K562 (cell line): ENCODE measurements around the gene SECISBP2. TPM values are rescaled to one million over a fixed set of nuclear protein-coding genes. Genes with fewer than 3 reads are reported as not detected.

ENCODE experiments used
- ATAC-seq: fragments of 200-7000 bp; cut with Tn5 transposase; 3 replicates; pipeline ENCODE4 v1.9.1; 2020; ENCODE audit warnings: moderate library complexity
- Bru-seq: library from RNA; stranded (reverse); fragments of 400-500 nt; gene quantifications from one replicate; lab custom pipeline; 2021; lab: Mats Ljungman, UMichigan
- BruChase-seq, 2 experiments: library from RNA; stranded (reverse); fragments of 400-500 nt; gene quantifications; one replicate each; lab custom pipeline; 2021; lab: Mats Ljungman, UMichigan
- BruUV-seq: library from RNA; stranded (reverse); fragments of 400-500 nt; replicated peaks from 2 replicates; lab custom pipeline; 2021; lab: Mats Ljungman, UMichigan
- CTCF ChIA-PET: fragments of 300-600 bp; formaldehyde crosslinking; extraction: SDS; loops from one replicate; lab custom pipeline; 2021; ENCODE audit warnings: low intra/inter-chr PET ratio; lab: Yijun Ruan, JAX
- POLR2A ChIA-PET: fragments of 300-600, 350-650 bp; sonication (Branson Sonifier 250); formaldehyde crosslinking; extraction: SDS; loops from one replicate; lab custom pipeline; 2021; ENCODE audit warnings: antibody characterized with exemption, inconsistent platforms; lab: Yijun Ruan, JAX
- DNase-seq, 4 experiments: peaks; one replicate each; pipeline versions ENCODE4 v3.0.0 to v3.0.0-alpha.2; 2011 to 2018; ENCODE audit warnings: low spot score in 3 of 4, mixed read lengths in 3 of 4; ENCODE audit errors: extremely low read depth in 1 of 4
- FAIRE-seq: peaks from 2 replicates; lab custom pipeline; 2011; peaks lifted over from hg19 to GRCh38; lab: Jason Lieb, UNC
- H2AFZ ChIP-seq: 2 replicates; pipeline ENCODE4 v1.6.0; 2011; ENCODE audit warnings: low read depth, low read length, control low read depth, inconsistent platforms
- H3K27ac ChIP-seq: fragments of 200-600 bp; 3 replicates; pipeline ENCODE4 v1.8.0; 2011; ENCODE audit warnings: low read depth, mild to moderate bottlenecking, control low read depth, inconsistent platforms, low read length, moderate library complexity, mixed read lengths; ENCODE audit errors: extremely low read depth
- H3K27me3 ChIP-seq, 2 experiments: fragments of 300-600 bp in 1 of 2; 2 replicates in 1 of 2; 3 replicates in 1 of 2; pipeline versions ENCODE4 v1.6.0 to v1.8.0; 2011; ENCODE audit warnings: inconsistent platforms in 2 of 2, low read length in 2 of 2, mild to moderate bottlenecking in 1 of 2, mixed read lengths in 1 of 2, moderate library complexity in 1 of 2; ENCODE audit not compliant: control insufficient read depth in 2 of 2, insufficient read depth in 2 of 2
- H3K36me3 ChIP-seq: fragments of 300-600 bp; 3 replicates; pipeline ENCODE4 v1.8.0; 2011; ENCODE audit warnings: mild to moderate bottlenecking, low read length, inconsistent platforms; ENCODE audit not compliant: control insufficient read depth, insufficient read depth
- H3K4me1 ChIP-seq, 2 experiments: fragments of 200-600 bp in 1 of 2; replicated peaks in 1 of 2; 2 replicates in 1 of 2; 3 replicates in 1 of 2; pipeline versions ENCODE4 v1.5.1 to v1.8.0; 2011; ENCODE audit warnings: inconsistent platforms in 2 of 2, low read length in 2 of 2, mild to moderate bottlenecking in 1 of 2, mixed read lengths in 1 of 2, moderate library complexity in 1 of 2; ENCODE audit not compliant: control insufficient read depth in 2 of 2, insufficient read depth in 2 of 2
- H3K4me2 ChIP-seq: 2 replicates; pipeline ENCODE4 v1.6.1; 2011; ENCODE audit warnings: low read length, control low read depth, inconsistent platforms, mixed read lengths; ENCODE audit not compliant: insufficient read depth
- H3K4me3 ChIP-seq: fragments of 200-600 bp; sonication (generic), shearing (Covaris generic); 2 replicates; pipeline ENCODE4 v1.5.1; 2016; ENCODE audit warnings: control low read depth, inconsistent platforms
- H3K79me2 ChIP-seq: fragments of 200-600 bp; 3 replicates; pipeline ENCODE4 v1.8.0; 2011; ENCODE audit warnings: low read length, inconsistent platforms; ENCODE audit not compliant: control insufficient read depth, insufficient read depth
- H3K9ac ChIP-seq, 2 experiments: 2 replicates each; pipeline versions ENCODE4 v1.6.0 to v1.6.1; 2011; ENCODE audit warnings: low read depth in 2 of 2, low read length in 2 of 2, control low read depth in 1 of 2, inconsistent platforms in 1 of 2, mild to moderate bottlenecking in 1 of 2, mixed read lengths in 1 of 2; ENCODE audit not compliant: insufficient read depth in 1 of 2
- H3K9me1 ChIP-seq: one replicate; pipeline ENCODE4 v1.6.0; 2011; ENCODE audit warnings: inconsistent platforms, mild to moderate bottlenecking, low read length, moderate library complexity; ENCODE audit not compliant: control insufficient read depth, insufficient read depth
- H3K9me3 ChIP-seq: replicated peaks from 2 replicates; pipeline ENCODE4 v1.5.1; 2011; ENCODE audit warnings: low read depth, low read length, inconsistent platforms; ENCODE audit not compliant: control insufficient read depth, insufficient read depth
- H4K20me1 ChIP-seq: replicated peaks from 2 replicates; pipeline ENCODE4 v1.6.1; 2011; ENCODE audit warnings: low read length, inconsistent platforms, mixed read lengths; ENCODE audit not compliant: control insufficient read depth, insufficient read depth
- CHD4 ChIP-seq: fragments of 200-600 bp; sonication (generic); IDR thresholded peaks from 3 replicates; pipeline ENCODE4 v1.6.1; 2012; ENCODE audit warnings: low read depth, mild to moderate bottlenecking, mixed read lengths, low read length, inconsistent platforms; ENCODE audit not compliant: insufficient read depth, insufficient replicate concordance, poor library complexity, severe bottlenecking
- JUN ChIP-seq, 2 experiments: sonication (generic) in 1 of 2; formaldehyde crosslinking in 1 of 2; IDR thresholded peaks; 2 replicates each; pipeline versions ENCODE4 v1.6.1 to v1.8.0; 2012 to 2022; ENCODE audit warnings: borderline replicate concordance in 2 of 2, mild to moderate bottlenecking in 2 of 2, improper control_type of control experiment in 1 of 2, low read depth in 1 of 2, low read length in 1 of 2, missing genetic modification reagents in 1 of 2
- MED1 ChIP-seq: sonication (generic); formaldehyde crosslinking; IDR thresholded peaks from 2 replicates; pipeline ENCODE4 v1.8.1; 2023; ENCODE audit warnings: missing genetic modification reagents, borderline replicate concordance
- MLX ChIP-seq, 2 experiments: fragments of 450-650 bp in 1 of 2; sonication (generic) in 1 of 2; formaldehyde crosslinking; conservative IDR thresholded peaks; 2 replicates each; pipeline versions ENCODE4 v1.4.0 to v1.8.1; 2020 to 2022; ENCODE audit warnings: mild to moderate bottlenecking in 1 of 2, missing genetic modification reagents in 1 of 2
- NCOA2 ChIP-seq, 2 experiments: fragments of 450-650 bp; IDR thresholded peaks; 2 replicates each; pipeline ENCODE4 v1.6.1; 2018; ENCODE audit warnings: mild to moderate bottlenecking in 2 of 2, moderate library complexity in 1 of 2; ENCODE audit not compliant: partially characterized antibody in 2 of 2
- NFYB ChIP-seq: IDR thresholded peaks from 2 replicates; pipeline ENCODE4 v1.6.1; 2011; ENCODE audit warnings: mild to moderate bottlenecking, moderate library complexity; ENCODE audit not compliant: insufficient read length; ENCODE audit errors: extremely low read depth
- SOX6 ChIP-seq: fragments of 450-650 bp; IDR thresholded peaks from 2 replicates; pipeline ENCODE4 v1.6.1; 2014; ENCODE audit warnings: mild to moderate bottlenecking
- SREBF1 ChIP-seq: fragments of 150-350 bp; IDR thresholded peaks from 2 replicates; pipeline ENCODE4 v1.6.1; 2014; ENCODE audit warnings: antibody characterized with exemption, low read depth, low read length, borderline replicate concordance
- ZBTB2 ChIP-seq: fragments of 450-650 bp; IDR thresholded peaks from 2 replicates; pipeline ENCODE4 v1.6.1; 2016; ENCODE audit warnings: antibody characterized with exemption
- ZNF146 ChIP-seq: IDR thresholded peaks from one replicate; pipeline ENCODE4 v1.6.1; 2018; ENCODE audit warnings: missing compliant biosample characterization; ENCODE audit not compliant: unreplicated experiment
- WGBS: fragments of 100-300 bp; shearing (Covaris generic); methylation state at CpG from one replicate; pipeline ENCODE4 v1.1.6; 2016; ENCODE audit warnings: low coverage, mixed read lengths; ENCODE audit not compliant: insufficient coverage; ENCODE audit errors: missing lambda C conversion rate; 5-methylcytosine and 5-hydroxymethylcytosine counted together
- in situ Hi-C: fragments of 300-500 bp; cut with MboI; formaldehyde crosslinking; loops from 4 replicates; pipeline ENCODE4 v1.15.0; 2018; ENCODE audit warnings: inconsistent platforms, mixed read lengths
- intact Hi-C: fragments of 100-400 bp; cut with micrococcal nuclease; formaldehyde crosslinking; loops from 2 replicates; pipeline ENCODE4 v1.14.2; 2022
- long read RNA-seq, 3 experiments: library from polyadenylated mRNA in 2 of 3; library from RNA in 1 of 3; unstranded in 2 of 3; stranded (forward) in 1 of 3; transcript quantifications; one replicate each; pipeline ENCODE4 v2.0.0, GENCODE V29; 2019 to 2022
- polyA minus RNA-seq, 3 experiments: library from RNA; depleted of rRNA, polyadenylated mRNA; stranded (reverse); fragments of >200 nt; gene quantifications; 2 replicates each; pipeline ENCODE4 v1.2.3, GENCODE V29; 2011
- polyA plus RNA-seq, 8 experiments: library from polyadenylated mRNA; depleted of rRNA in 4 of 8; stranded (reverse) in 5 of 8; unstranded in 3 of 8; fragments of >200 nt; fragmentation: Nextera tagmentation in 2 of 8; fragmentation: Illumina TruSeq in 1 of 8; extraction: Ambion mirVana in 2 of 8; extraction: Trizol in 1 of 8; gene quantifications; 2 replicates each; pipeline versions ENCODE4 v1.2.1 to v1.2.3, GENCODE V29; 2011 to 2014; ENCODE audit warnings: inconsistent platforms in 1 of 8, missing spikeins in 1 of 8
- total RNA-seq, 7 experiments: library from RNA; depleted of rRNA in 6 of 7; stranded (reverse); fragments of >200 nt in 6 of 7; fragmentation: Illumina TruSeq in 2 of 7; extraction: Trizol in 2 of 7; gene quantifications; 2 replicates each; pipeline versions ENCODE4 v1.2.1 to v1.2.3, GENCODE V29; 2011 to 2021; ENCODE audit warnings: low replicate concordance in 1 of 7

Gene SECISBP2
- total RNA-seq (2011; cell fraction: chromatin; rRNA removed; ENCODE audit: low replicate concordance): 54.0 and 118 TPM in 2 replicates
- 25.5 and 35.9 TPM in 2 replicates for total RNA-seq (2011; cell fraction: nucleolus; rRNA removed)
- 63.3 and 77.9 TPM in 2 replicates for total RNA-seq (2011; cell fraction: nucleoplasm; rRNA removed)
- total RNA-seq (2014; rRNA removed): 20.1 and 20.6 TPM in 2 replicates
- 27.7 and 30.6 TPM in 2 replicates for total RNA-seq (2014; rRNA removed; fragmentation: Illumina TruSeq; extraction: Trizol)
- total RNA-seq (2015; rRNA removed; fragmentation: Illumina TruSeq; extraction: Trizol): 25.6 and 26.1 TPM in 2 replicates
- 23.9 and 25.0 TPM in 2 replicates for total RNA-seq (2021)
- polyA plus RNA-seq (2011; rRNA removed): 39.7 and 41.6 TPM in 2 replicates
- polyA plus RNA-seq (2011; cell fraction: cytosol; rRNA removed): 15.8 and 21.9 TPM in 2 replicates
- polyA plus RNA-seq (2011; cell fraction: nucleus; rRNA removed): 56.1 and 71.8 TPM in 2 replicates
- polyA plus RNA-seq (2012): 16.4 and 25.8 TPM in 2 replicates
- polyA plus RNA-seq (2014; fragmentation: Illumina TruSeq; extraction: Trizol): 30.8 and 36.0 TPM in 2 replicates
- 1 to 10 TPM; 3.2 to 3.9 TPM for polyA plus RNA-seq (2014; fragmentation: Nextera tagmentation; extraction: Ambion mirVana)
- 26.6 and 31.0 TPM in 2 replicates for polyA plus RNA-seq (2014; rRNA removed)
- 24.6 and 30.1 TPM in 2 replicates for polyA minus RNA-seq (2011; rRNA and poly(A)+ RNA removed)
- 9.4 and 14.0 TPM in 2 replicates for polyA minus RNA-seq (2011; cell fraction: cytosol; rRNA and poly(A)+ RNA removed)
- polyA minus RNA-seq (2011; cell fraction: nucleus; rRNA and poly(A)+ RNA removed): 23.8 and 38.4 TPM in 2 replicates
- Bru-seq, nascent RNA: percentile 83 among the genes with signal in this experiment
- BruChase-seq, experiment 1, labeled RNA remaining after a 2-hour chase: percentile 90 among the genes with signal in this experiment
- BruChase-seq, experiment 2, labeled RNA remaining after a 6-hour chase: percentile 87 among the genes with signal in this experiment
- long read RNA-seq, experiment 1, partial matches to known transcripts: 35 of 67 reads
- long read RNA-seq, experiment 1, other reads (novel, unspliced or antisense): 26 of 67 reads
- long read RNA-seq, experiment 2, partial matches to known transcripts: 4 of 21 reads
- long read RNA-seq, experiment 2, other reads (novel, unspliced or antisense): 12 of 21 reads
- long read RNA-seq, experiment 3, partial matches to known transcripts: 13 of 24 reads
- long read RNA-seq, experiment 3, other reads (novel, unspliced or antisense): 10 of 24 reads

GRCh38 chr9:89318123-89319014 lies at the start of gene SECISBP2:
SECISBP2 (plus strand) TSS chr9:89318500; CDS start chr9:89318577, 77 bp downstream.
- in situ Hi-C loops (no loop called here), intact Hi-C loops (no loop called here)
- peak within 1 kb of the TSS; percentile 93 to 96 for H3K9ac ChIP-seq
- peak within 1 kb of the TSS; percentile 96 for H3K27ac ChIP-seq
- no peaks in the 10 kb centered on the region for H3K27me3 ChIP-seq
- FAIRE-seq (peak; percentile 81), DNase-seq (peak; percentile 75 to 91 (median 82)), ATAC-seq (peak; percentile 95)
- ChIA-PET CTCF (no interaction called here), POLR2A (interaction anchor here (0.5 to 1.0 kb wide), 5 partner anchors 8 to 323 kb away, joined by 3 to 5 read pairs (median 3); no protein-coding TSS in a partner anchor)
- H3K79me2 ChIP-seq: peaks cover 86% of the 10 kb centered on the region
- H3K4me2 ChIP-seq: peak within 1 kb of the TSS; percentile 85
- peak within 1 kb of the TSS; percentile 68 for H3K4me3 ChIP-seq
- H2AFZ ChIP-seq: peak within 1 kb of the TSS; percentile 93
- H3K9me3 ChIP-seq: no peaks in the 10 kb centered on the region
- H3K9me1 ChIP-seq: peaks cover 4% of the 10 kb centered on the region
- H4K20me1 ChIP-seq: peaks cover 16% of the 10 kb centered on the region
- peaks cover 8 to 19% of the 10 kb centered on the region in 2 experiments; a peak in 4 of 5 replicates for H3K4me1 ChIP-seq
- 2% methylated on average over 36 of the region's 91 CpGs for WGBS
- H3K36me3 ChIP-seq: peaks cover 58% of the 10 kb centered on the region
- BruUV-seq: no TSS peak
- 0 out of 2 replicates have a peak, but pooled peaks have one; percentile 36 for TF ChIP-seq SOX6
- no peak for TF ChIP-seq MLX (CRISPR knock-in tag; conservative IDR thresholded peaks at IDR 0.05)
- TF ChIP-seq CHD4: no peak
- no peak; the same call in 1 of the 2 replicates for TF ChIP-seq JUN (IDR thresholded peaks at IDR 0.05; ENCODE audit: borderline replicate concordance, low read depth, low read length)
- peak; percentile 81; the same call in 1 of the 2 replicates for TF ChIP-seq JUN (CRISPR knock-in tag; IDR thresholded peaks at IDR 0.05; ENCODE audit: borderline replicate concordance)
- no peak for TF ChIP-seq ZBTB2
- TF ChIP-seq NFYB: no peak
- no peak for TF ChIP-seq NCOA2 (IDR thresholded peaks at IDR 0.05; ENCODE audit: partially characterized antibody in 2 of 2)
- TF ChIP-seq ZNF146 (CRISPR knock-in tag): no peak
- no peak for TF ChIP-seq SREBF1
- TF ChIP-seq MED1 (CRISPR knock-in tag): no peak
